C1 segment of cervical spinal cord (tissue), 14 donors: ENCODE results near the gene CAMK1D.
A peak's percentile ranks its signal among the peaks of the same experiment; 100 is the strongest.
"Not testable (repeated sequence)": the region's sequence is repeated elsewhere in the genome, so short reads cannot be mapped to it uniquely, and the experiment has no call there.

Source experiments
- DNase-seq, 14 donors: peaks; one replicate each; lab custom pipeline; 2025; lab: John Stamatoyannopoulos, UW

CAMK1D gene

DNA sequence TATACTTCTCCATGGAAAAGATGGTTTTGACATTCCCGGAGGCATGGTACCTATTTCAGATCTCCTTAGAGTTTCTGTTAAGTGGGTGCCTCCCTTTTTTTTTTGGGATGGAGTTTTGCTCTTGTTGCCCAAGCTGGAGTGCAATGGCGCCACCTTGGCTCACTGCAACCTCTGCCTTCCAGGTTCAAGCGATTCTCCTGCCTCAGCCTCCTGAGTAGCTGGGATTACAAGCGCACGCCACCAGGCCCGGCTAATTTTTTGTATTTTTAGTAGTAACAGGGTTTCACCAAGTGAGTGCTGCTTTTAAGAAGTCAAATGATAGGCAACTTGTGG lies 363.6 kb downstream of the CAMK1D start:
- not testable (repeated sequence) for DNase-seq

DNA sequence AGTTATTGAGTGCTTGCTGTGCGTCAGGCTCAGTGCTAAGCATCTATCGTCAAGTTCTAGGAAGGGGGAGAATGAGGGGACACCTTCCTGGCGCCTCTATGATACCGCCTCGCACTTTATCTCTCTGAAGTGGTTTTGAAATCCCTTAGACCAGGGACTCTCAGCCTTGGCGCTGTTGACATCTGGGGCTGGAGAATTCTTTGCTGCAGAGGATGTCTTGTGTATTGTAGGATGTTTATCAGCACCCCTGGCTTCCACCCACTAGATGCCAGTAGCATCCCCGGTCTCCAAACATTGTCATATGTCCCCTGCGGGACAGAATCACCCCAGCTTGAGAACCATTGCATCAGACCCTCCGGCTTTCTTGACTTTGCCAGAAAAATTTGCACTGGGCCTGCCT lies 366.7 kb downstream of the CAMK1D start:
- no peak for DNase-seq

DNA sequence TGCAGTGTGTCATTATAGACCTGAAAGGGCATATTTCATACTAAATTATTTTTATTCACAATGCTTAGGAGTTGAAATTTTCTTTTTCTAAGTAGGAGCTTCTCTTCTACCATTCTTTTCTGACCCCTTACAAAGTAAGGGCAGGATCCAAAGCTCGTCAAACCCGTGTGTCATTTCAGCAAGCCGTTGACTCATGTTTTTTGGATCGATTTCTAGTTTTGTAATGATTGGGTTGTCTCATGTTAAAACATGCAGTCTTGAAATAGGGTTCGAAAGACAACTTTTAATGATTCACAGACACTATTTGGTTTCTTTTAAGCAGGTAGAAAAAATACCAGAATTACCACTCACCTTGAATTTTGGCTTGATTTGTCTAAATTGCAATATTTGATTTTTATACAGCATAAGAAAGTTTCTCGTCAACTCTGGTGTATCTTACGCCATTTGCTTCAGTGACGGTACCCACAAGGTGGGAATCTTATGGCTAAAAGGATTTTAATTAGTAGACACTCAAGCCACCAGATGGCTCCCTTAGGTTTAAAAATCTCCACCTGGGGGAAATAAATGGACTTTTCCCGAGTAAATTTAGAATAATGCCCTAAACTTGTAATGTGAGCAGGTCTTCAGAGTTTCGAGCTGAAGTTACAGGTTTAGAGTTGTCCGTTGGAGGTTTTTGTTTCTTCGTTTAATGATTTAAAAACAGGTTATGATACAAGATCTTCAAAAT lies 368.8 kb downstream of the CAMK1D start:
- no peak for DNase-seq

DNA sequence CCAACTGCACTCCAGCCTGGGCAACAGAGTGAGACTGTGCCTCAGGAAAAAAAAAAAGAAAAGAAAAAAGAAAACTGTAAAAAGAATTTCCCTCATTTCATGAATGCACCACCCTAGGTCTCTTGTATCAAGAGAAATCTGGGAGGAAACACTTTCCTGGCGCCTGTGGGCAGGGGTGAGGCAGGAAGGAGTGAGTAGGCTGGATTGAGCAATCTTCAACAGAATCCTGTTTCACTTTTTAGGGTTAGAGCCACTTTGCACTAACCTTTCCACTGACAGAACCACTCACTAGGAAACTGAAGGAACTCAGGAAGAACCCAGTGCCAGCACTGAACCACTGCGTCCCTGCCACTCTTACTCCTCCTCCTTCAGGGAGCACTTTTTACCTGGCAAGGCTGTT lies 370.0 kb downstream of the CAMK1D start:
- DNase-seq: no peak

DNA sequence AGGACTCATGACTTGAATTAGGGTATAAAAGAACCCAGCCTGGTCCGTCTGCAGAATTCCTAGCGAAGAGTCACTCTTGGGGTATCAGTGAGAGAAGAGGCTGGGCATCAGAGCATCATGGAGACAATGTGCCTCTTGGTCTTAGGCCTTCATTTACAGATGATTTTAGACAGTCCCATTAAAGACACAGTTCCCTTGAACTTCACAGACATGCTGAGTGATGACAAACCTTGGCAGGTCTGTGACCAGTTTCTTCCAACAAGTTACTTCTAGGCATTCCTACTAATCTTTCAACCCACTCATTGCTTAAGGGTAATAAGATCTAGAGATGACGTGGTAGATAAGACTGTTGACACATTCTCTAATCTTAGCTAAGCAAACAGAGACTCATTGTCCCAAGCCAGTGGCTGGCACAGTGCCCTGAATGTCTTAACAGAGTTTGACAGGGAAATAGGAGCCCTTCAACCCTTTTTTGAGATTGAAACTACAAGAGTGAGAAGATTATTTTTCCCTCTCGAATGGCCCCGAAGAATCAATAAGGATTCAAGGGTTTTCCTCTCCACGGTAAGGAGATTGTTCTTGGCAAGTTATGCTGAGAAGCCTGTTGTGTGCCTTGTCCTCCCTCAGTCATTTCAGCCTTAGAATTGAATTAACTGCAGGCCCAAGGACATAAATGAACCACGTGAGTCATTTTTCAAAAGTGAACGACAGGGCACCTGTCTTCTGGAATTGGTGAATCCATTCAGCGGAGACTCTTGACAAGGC lies 371.1 kb downstream of the CAMK1D start:
- peak in 2 of 14 donors; percentile 4 to 26 for DNase-seq

DNA sequence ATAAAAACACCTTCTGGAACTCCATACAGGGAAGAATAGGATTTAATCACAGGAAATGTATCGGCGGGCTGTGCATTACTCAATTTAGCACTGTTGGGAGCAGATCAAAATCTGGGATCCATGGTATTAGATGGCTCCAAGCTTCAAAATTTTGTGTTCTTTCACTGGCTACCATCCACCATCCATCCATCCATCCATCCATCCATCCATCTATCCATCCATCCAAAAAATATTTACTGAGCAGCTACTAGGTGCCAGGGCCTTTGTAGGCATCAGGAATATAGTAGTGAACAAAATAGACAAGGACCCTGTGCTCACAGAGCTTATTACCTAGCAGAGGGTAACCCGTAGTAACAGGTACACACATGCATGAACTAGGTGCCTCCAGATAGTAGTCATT lies 372.0 kb downstream of the CAMK1D start:
- DNase-seq: no peak

DNA sequence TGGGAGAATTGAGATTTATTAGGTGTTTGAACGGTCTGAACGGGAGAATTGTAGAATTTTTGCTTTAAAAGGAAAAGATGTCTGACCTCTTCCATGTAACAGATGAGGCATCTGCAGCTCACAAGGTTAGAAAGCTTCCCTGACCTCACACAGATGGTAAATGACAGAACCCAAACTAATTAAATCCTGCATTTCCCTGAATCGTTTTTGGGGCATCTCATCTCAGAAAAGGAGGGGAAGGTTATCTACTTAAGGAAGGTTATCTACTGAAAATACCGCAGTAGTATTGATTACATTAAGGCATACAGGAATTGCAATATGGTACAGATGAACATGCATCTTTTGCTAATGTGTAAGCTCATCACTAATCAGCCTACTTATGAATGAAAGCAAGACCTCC lies 373.9 kb downstream of the CAMK1D start:
- DNase-seq: no peak

DNA sequence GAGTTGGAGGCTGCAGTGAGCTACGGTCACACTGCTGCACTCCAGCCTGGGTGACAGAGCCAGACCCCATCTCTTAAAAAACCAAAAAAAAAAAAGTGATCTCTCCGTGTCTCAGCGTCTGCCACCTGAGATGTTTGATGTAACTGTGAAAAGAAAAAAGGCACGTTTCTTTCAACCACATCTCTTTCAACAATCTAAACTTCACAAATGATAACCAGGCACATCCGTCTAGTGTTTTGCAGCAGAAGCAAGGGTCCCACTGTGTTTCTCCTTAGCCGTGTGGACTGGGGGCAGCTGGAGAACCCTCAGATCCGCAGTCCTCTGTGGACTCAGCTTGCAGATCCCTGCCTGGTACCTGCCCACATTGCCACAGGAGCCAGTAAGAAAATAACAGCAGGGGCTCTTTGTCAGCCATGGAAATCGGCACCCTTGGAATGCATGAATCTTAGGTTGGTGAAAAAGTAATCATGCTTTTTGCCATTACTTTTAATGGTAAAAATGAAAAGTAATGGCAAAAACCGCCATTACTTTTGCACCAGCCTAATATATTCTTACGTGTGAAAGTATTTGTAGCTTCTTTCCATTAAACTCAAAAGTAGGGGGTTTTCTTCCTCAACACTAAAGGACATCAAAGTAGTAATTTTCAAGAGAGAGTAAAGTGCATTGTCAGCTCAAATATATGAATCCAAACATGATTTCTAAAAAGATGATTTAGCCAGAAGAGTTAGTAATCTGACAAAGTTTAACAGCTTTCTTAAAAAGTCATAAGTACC lies 375.6 kb downstream of the CAMK1D start:
- DNase-seq: no peak

DNA sequence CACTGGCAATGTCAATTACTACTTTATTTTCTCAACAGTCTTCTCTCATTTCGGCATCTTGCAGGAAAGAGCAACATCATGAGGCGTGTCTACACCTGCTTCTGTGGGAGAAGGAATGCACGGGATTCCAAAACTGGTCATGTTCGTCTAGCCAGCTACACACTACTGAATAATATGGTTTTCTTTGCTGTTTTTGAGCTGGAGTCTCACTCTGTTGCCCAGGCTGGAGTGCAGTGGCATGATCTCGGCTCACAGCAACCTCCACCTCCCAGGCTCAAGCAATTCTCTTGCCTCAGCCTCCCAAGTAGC lies 376.2 kb downstream of the CAMK1D start:
- not testable (repeated sequence) for DNase-seq

DNA sequence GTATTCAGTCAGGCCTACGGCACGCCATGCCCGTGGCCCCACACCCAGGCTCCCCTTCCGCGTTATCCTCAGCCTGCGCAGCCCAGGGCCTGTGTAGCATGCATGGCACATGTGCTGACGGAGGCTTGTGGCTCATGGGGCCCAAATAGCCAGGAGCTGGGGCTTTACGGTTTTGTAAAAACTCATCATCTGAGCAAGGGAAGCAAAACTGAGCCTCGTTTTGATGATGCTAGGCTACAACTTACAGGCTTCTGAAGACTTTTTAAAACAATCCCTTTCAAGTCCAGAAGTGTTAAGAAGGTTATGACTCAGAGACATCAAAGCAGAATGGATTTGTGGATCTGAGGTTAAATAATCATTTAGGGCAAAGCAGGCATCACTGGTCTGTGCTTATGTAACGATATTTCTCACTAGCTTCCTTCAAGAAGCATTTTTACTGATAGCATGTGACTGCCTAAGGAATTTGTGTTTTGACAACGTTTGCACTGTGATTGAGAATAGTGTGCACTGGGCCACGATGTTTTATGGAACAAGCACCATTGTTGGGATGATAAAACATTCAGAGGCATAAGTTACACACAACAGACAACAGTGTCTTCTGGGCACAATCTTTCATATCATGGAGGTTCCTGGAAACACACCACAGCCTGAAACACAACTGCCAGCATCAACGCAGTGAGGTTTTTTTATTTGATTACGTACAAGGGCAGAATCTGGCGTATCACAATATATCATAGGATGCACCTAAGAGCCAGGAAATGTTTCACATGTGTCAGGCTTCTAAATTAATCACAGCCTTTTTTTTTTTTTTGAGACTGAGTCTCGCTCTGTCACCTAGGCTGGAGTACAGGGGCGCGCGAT lies 377.9 kb downstream of the CAMK1D start:
- DNase-seq: no peak

DNA sequence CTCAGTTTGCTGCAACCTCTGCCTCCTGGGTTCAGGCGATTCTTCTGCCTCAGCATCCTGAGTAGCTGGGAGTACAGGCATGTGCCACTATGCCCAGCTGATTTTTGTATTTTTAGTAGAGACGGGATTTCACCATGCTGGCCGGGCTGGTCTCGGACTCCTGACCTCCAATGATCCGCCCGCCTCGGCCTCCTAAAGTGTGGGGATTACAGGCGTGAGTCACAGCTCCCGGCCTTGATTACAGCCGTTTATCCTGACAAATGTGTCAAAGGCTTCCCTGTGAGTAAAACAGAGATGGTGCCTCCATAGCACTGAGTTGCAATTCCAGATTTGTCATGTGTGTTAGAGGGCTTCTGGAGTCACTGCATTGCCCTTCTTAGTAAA lies 378.5 kb downstream of the CAMK1D start:
- no peak for DNase-seq

DNA sequence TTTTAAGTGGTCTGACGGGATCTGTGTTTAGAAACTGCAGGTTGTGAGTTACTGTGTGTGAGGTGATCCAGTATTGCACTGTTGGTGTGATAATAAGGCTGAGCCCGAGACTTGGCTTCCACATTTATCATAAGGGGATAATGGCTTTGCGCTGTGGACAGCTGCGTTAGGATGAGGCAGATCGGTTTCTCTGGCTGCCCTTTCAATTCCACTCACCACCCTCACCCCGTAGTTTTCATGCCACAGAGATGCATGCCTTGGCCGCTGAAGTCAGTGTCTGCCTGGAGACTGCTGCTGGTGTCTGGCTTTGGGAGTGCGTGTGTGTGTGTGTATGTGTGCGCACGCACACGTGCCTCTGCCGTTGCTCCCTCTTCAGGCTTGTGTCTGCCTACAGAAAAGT lies 379.1 kb downstream of the CAMK1D start:
- peak in 1 of 14 donors; percentile 6 for DNase-seq

DNA sequence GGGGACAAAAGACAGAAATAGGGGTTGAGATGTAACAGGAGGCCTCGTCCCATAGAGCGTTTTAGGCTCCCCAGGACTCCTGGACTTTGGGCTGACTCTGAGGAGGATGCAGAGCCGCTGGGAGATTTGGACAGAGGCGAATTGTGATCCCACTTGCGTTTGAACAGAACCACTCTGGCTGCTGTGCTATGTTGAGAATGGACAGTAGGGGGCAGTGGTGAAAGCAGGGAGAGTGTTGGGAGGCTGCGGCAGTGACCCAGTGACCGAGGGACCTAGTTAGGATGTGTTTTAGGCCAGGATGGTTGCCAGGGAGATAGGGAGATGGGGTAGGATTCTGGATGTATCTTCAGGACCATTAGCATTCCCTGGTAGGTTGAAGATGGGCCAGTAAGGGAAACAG lies 380.5 kb downstream of the CAMK1D start:
- no peak for DNase-seq

DNA sequence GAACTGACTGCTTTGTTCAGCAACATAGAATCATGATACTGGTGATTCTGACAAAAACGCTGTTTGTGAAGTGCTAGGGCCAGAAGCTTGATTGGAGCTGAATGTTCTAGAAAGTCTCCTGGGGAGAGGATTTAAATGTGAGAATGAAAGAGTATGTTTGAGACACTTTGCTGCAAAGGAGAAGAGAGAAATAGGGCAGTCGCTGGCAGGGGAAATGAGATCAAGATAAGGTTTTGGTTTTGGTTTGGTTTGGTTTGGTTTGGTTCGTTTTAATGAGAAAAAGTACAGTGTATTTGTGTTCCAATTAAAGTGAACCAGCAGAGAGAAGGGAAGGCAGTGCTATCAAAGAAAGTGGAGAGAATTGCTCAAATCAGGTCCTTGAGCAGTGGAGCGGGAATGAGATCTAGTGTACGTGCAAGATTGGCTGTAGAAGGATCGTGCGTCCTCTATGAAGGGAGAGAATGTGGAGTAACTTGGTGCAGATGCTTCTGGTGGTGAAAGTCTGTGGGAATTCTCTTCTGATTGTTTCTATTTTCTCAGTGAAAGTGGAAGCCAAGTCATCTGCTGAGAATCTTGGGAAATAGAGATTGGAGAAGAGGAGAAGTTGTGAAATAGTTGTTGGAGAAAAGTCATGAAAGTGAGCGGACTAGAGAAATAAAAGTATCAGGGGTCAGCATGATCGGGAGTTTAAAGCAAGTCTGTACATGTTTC lies 381.6 kb downstream of the CAMK1D start:
- no peak for DNase-seq

DNA sequence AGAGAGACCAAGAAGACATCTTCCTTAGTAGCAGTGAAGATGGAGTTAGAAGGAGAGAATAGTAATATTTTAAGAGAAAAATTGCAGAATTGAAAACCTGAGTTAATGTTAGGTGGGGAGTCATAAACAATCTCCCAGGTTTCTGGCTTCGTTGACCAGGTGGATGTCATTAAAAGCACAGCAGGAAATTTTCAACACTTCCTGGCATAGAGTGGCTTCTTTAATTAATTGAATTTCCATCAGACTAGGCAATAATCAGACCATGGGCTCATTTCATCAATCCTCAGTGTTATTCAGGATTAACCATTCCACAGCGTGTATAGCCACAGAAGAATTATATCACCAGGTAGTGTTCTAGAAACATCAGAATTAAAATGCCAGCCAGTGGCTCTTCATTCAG lies 383.9 kb downstream of the CAMK1D start:
- peak in 1 of 14 donors; percentile 22 for DNase-seq

DNA sequence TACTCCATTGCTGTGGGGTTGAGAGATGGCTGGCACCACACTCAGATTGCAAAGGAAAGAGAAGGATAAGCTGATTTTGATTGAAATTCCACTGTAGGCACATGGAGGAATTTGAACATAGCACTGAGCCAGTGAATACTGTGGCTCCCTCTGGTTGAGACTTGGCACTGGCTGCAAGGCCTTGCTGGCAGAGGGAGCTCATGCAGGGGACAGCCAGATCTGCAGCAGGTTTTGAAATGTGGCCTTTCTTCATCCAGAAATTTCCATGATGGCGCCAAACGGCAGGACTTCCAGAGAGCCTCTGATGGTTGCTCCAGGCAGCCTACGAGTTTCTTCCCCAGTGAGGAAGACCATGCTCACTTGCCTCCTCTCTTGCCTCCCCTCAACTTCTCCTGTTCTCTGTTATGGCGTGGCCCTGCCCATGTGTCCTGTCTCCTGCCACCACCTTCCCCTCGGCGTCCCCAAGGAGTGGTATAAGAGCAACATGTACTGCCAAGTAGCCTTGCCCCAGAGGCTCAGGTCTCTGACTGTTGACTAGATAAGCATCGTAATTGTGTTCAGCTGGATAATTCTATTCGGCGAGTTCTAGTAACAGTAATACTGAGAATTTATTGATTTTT lies 386.6 kb downstream of the CAMK1D start:
- peak in 4 of 14 donors; percentile 1 to 79 (median 8) for DNase-seq

DNA sequence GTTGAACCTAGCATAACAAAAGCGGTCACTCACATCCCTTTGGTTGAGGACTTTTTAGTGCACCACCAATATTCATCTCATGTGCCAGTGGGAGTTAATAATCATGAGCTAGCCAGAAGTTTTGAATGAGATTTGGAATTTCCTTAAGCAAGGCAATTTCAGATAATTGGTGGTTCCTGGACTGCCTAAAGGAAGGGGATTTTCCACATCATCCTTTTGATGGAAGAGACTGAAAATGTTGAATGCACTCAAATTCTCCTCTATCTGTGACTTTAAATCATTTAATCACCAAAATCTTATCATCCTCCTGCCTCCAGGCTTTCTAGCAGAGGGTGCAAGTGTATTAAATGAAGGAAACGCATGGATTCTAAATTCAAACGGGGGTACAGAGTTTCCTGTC lies 391.5 kb downstream of the CAMK1D start:
- DNase-seq: no peak

DNA sequence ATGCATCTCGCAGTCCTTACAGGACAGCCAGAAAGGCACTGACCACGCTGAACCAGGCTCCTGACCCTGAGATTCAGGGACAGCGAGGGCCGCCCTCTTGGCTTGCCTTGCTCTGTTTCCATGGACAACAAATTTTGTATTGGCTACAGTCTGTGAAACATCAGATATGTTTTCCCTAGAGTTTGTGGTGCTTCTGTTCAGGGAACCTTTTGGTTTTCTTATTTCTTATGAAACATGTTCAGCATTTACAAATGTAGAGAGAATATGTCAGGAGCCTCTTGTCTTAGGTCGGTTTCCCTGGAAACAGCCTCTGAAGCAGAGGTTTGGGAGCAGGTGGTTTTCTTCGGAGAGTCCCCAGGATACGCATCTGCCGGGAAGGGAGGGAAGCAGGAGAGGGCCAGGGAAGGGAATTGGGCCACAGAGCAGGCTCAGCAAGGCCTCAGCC lies 392.0 kb downstream of the CAMK1D start:
- no peak for DNase-seq

DNA sequence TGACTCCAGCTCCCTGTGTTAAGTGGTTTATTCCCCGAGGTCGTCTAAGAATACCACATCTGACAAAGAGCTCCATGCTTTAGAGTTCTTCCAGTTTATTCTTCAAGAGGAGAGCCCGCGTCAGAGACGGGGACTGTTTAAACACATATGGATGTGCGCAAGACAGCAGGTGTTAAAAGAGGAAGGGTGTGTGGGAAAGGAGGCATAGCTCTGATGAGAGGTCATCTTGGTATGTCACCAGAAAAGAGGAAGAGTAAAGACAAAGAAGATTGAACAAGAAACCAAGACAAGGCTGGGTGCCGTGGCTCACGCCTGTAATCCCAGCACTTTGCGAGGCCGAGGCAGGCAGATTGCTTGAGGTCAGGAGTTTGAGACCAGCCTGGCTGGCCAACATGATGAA lies 393.4 kb downstream of the CAMK1D start:
- no peak for DNase-seq

DNA sequence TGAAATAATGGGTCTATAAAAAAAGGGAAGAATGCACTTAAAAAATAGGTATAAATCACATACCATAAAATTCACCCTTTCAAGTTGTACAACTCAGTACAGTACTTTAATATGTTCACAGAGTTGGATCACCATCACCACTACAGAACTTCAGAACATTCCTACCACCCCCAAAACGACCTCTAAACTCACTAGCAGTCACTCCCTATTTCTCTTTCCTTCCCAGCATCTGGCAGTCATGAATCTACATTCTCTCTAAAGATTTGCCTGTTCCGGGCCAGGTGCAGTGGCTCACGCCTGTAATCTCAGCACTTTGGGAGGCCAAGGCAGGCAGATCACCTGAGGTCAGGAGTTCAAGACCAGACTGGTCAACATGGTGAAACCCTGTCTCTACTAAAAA lies 394.1 kb downstream of the CAMK1D start:
- not testable (repeated sequence) for DNase-seq

DNA sequence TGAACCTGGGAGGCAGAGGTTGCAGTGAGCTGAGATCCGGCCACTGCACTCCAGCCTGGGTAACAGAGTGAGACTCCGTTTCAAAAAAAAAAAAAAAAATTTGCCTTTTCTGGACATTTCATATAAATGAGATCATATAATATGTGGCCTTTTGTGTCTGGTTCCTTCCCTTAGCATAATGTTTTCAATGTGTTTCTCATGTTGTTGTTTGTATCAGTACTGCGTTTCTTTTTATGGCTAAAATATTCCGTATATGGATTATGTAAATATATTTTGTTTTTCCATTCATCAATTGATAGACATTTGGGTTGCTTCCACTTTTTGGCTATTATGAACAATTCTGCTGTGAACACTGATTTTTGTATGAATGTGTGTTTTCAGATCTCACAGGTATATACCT lies 394.6 kb downstream of the CAMK1D start:
- no peak for DNase-seq
